ENCODE results near the gene CRYBB3. TPM values are rescaled to one million over a fixed set of nuclear protein-coding genes. Genes with fewer than 3 reads are reported as not detected.

The CRYBB3 gene
- total RNA-seq, 1 experiment from 2014 or later, result 0.48 TPM

DNA sequence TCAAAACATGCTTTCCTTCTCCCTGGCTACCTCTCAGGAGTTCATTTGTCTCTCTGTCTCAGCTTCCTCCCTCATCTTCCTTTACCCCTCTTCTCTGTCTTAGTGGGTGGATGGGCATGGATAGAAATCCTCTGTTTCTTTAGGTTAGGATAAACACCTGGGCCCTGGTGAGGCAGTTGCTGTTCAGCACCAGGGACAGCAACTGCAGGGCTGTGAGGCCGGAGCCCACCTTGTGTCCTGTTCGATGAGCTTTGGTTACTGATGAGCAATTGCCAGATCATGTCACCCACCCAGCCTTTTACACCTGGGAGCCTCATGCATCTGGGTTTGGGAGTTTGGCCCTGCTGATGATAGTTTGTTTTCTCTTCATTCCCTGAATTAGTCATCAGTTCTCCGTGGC is 6.1 kb upstream of the CRYBB3 start (continued):
- TF ChIP-seq CDX4 (CRISPR knock-in tag; IDR thresholded peaks at IDR 0.05; ENCODE audit: borderline replicate concordance) (no peak), IRF1 (CRISPR knock-in tag; IDR thresholded peaks at IDR 0.05) (peak; percentile 64; the same call in 1 of the 2 replicates), TP53 (CRISPR knock-in tag; IDR thresholded peaks at IDR 0.05) (0 out of 2 replicates have a peak, but pooled peaks have one; percentile 65), ZNF219 (CRISPR knock-in tag; IDR thresholded peaks at IDR 0.05; ENCODE audit: borderline replicate concordance) (no peak), NFYB (CRISPR knock-in tag; conservative IDR thresholded peaks at IDR 0.05; ENCODE audit: low read depth) (no peak), NFE2L1 (CRISPR knock-in tag; IDR thresholded peaks at IDR 0.05) (no peak), SP1 (CRISPR knock-in tag; conservative IDR thresholded peaks at IDR 0.05) (no peak), ERG (CRISPR knock-in tag; IDR thresholded peaks at IDR 0.05) (no peak), ZNF138 (CRISPR knock-in tag; conservative IDR thresholded peaks at IDR 0.05) (no peak), ARID4B (CRISPR knock-in tag; IDR thresholded peaks at IDR 0.05; ENCODE audit: borderline replicate concordance) (peak; percentile 70; the same call in 1 of the 2 replicates), ZNF416 (CRISPR knock-in tag; IDR thresholded peaks at IDR 0.05) (no peak), E2F5 (CRISPR knock-in tag; IDR thresholded peaks at IDR 0.05) (no peak), NR2C2 (CRISPR knock-in tag; IDR thresholded peaks at IDR 0.05) (no peak)
- TF ChIP-seq, protein P1, sequence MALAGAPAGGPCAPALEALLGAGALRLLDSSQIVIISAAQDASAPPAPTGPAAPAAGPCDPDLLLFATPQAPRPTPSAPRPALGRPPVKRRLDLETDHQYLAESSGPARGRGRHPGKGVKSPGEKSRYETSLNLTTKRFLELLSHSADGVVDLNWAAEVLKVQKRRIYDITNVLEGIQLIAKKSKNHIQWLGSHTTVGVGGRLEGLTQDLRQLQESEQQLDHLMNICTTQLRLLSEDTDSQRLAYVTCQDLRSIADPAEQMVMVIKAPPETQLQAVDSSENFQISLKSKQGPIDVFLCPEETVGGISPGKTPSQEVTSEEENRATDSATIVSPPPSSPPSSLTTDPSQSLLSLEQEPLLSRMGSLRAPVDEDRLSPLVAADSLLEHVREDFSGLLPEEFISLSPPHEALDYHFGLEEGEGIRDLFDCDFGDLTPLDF (CRISPR knock-in tag; IDR thresholded peaks at IDR 0.05), result no peak
- TF ChIP-seq, protein P2, sequence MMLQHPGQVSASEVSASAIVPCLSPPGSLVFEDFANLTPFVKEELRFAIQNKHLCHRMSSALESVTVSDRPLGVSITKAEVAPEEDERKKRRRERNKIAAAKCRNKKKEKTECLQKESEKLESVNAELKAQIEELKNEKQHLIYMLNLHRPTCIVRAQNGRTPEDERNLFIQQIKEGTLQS (CRISPR knock-in tag; conservative IDR thresholded peaks at IDR 0.05), result no peak
- TF ChIP-seq, protein P3, sequence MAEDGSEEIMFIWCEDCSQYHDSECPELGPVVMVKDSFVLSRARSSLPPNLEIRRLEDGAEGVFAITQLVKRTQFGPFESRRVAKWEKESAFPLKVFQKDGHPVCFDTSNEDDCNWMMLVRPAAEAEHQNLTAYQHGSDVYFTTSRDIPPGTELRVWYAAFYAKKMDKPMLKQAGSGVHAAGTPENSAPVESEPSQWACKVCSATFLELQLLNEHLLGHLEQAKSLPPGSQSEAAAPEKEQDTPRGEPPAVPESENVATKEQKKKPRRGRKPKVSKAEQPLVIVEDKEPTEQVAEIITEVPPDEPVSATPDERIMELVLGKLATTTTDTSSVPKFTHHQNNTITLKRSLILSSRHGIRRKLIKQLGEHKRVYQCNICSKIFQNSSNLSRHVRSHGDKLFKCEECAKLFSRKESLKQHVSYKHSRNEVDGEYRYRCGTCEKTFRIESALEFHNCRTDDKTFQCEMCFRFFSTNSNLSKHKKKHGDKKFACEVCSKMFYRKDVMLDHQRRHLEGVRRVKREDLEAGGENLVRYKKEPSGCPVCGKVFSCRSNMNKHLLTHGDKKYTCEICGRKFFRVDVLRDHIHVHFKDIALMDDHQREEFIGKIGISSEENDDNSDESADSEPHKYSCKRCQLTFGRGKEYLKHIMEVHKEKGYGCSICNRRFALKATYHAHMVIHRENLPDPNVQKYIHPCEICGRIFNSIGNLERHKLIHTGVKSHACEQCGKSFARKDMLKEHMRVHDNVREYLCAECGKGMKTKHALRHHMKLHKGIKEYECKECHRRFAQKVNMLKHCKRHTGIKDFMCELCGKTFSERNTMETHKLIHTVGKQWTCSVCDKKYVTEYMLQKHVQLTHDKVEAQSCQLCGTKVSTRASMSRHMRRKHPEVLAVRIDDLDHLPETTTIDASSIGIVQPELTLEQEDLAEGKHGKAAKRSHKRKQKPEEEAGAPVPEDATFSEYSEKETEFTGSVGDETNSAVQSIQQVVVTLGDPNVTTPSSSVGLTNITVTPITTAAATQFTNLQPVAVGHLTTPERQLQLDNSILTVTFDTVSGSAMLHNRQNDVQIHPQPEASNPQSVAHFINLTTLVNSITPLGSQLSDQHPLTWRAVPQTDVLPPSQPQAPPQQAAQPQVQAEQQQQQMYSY (CRISPR knock-in tag; IDR thresholded peaks at IDR 0.05), result no peak
- TF ChIP-seq, protein P4, sequence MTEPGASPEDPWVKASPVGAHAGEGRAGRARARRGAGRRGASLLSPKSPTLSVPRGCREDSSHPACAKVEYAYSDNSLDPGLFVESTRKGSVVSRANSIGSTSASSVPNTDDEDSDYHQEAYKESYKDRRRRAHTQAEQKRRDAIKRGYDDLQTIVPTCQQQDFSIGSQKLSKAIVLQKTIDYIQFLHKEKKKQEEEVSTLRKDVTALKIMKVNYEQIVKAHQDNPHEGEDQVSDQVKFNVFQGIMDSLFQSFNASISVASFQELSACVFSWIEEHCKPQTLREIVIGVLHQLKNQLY (CRISPR knock-in tag; IDR thresholded peaks at IDR 0.05), result no peak
- TF ChIP-seq, protein P5, sequence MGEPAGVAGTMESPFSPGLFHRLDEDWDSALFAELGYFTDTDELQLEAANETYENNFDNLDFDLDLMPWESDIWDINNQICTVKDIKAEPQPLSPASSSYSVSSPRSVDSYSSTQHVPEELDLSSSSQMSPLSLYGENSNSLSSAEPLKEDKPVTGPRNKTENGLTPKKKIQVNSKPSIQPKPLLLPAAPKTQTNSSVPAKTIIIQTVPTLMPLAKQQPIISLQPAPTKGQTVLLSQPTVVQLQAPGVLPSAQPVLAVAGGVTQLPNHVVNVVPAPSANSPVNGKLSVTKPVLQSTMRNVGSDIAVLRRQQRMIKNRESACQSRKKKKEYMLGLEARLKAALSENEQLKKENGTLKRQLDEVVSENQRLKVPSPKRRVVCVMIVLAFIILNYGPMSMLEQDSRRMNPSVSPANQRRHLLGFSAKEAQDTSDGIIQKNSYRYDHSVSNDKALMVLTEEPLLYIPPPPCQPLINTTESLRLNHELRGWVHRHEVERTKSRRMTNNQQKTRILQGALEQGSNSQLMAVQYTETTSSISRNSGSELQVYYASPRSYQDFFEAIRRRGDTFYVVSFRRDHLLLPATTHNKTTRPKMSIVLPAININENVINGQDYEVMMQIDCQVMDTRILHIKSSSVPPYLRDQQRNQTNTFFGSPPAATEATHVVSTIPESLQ (CRISPR knock-in tag; IDR thresholded peaks at IDR 0.05), result no peak

All from WTC11 (cell line).